Subcutaneous adipose tissue (tissue), 4 donors: ENCODE data around the gene REL. TPM values are rescaled to one million over a fixed set of nuclear protein-coding genes. Genes with fewer than 3 reads are reported as not detected.

Experiments used
- total RNA-seq, 4 donors: library from RNA; depleted of rRNA; stranded (reverse); fragments of >200 nt; gene quantifications; one replicate each; pipeline ENCODE4 v1.1.0, GENCODE V29; 2016
- TF ChIP-seq, protein P1 (sequence below): fragments of 450-650 bp; IDR thresholded peaks from one replicate; pipeline ENCODE4 v1.5.1; 2016; ENCODE audit warnings: low read depth, mild to moderate bottlenecking, control low read depth, antibody characterized with exemption, moderate library complexity

The REL gene
- total RNA-seq, 4 donors from 2014 or later, result 16.8 to 43.2 (median 23.9) TPM

DNA sequence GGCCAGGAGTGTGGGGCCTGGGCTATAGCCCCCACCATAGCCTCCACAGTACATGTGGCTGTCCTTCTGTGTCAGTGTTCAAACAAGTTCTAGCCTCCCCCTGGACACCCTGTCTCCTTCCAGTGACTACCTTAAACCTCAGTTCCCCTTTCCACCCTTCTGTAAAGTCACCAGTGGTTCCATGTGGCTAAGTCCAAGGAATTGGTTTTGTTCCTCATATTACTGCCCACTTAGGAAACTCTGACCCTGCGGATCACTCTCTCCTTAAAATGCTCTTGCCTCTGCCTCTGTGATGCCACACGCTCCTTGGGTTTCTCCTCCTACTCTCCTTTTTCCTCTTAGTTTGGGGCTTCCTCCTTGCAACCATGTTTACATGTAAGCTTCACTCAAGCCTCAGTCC is 27.8 kb upstream of the REL start:
- TF ChIP-seq, protein P1, sequence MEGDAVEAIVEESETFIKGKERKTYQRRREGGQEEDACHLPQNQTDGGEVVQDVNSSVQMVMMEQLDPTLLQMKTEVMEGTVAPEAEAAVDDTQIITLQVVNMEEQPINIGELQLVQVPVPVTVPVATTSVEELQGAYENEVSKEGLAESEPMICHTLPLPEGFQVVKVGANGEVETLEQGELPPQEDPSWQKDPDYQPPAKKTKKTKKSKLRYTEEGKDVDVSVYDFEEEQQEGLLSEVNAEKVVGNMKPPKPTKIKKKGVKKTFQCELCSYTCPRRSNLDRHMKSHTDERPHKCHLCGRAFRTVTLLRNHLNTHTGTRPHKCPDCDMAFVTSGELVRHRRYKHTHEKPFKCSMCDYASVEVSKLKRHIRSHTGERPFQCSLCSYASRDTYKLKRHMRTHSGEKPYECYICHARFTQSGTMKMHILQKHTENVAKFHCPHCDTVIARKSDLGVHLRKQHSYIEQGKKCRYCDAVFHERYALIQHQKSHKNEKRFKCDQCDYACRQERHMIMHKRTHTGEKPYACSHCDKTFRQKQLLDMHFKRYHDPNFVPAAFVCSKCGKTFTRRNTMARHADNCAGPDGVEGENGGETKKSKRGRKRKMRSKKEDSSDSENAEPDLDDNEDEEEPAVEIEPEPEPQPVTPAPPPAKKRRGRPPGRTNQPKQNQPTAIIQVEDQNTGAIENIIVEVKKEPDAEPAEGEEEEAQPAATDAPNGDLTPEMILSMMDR, result no peak

DNA sequence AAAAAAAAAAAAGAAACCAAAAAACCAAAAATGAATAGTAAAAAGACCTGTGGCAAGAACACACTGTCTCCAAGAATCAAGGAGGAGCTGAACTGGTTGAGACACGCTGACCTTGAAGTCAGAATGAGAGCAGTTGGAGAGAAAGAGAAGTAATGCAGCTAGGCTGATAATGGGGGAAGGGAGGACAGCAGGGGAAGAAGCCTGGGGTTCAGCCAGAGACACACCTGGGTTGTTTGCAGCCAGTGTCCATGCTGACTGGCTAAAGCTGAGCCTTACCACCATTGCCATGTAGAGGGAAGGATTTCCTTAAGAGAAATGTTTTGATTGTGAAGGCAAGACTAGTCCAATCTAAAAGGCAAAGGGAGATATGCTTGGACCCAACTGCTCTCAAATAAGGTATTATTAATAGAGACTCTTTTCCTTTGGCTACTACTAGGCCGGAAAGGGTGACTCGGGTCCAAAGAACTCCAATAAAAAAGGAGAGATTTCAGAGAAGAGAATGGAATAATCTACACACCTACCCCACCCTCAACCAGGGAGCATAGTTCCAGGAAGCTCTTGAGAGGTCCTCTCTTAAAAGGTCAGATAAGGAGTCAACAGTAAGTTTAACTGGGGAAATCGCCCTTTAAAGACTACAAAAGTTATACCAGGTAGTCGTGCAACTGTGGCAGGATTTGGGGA is 25.2 kb upstream of the REL start:
- TF ChIP-seq, protein P1, result no peak

DNA sequence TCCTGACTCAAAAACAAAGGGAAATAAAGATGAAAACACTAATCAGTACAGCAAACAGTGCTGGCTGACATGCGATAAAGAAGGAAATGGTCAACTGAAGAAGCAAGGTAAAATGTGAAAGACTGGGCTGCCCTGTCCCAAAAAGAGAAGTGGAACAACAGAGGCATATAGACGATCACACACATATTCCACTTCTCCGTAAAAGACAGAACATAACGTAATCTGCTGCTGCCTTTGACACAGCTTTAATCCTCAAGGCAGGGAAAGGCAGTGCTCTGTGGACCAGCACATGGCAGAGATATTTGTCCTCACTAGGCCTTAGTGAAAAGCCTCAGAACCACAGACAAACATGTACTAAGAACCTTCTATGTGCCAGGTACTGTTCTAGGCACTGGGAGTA is 24.3 kb upstream of the REL start:
- TF ChIP-seq, protein P1, result no peak

DNA sequence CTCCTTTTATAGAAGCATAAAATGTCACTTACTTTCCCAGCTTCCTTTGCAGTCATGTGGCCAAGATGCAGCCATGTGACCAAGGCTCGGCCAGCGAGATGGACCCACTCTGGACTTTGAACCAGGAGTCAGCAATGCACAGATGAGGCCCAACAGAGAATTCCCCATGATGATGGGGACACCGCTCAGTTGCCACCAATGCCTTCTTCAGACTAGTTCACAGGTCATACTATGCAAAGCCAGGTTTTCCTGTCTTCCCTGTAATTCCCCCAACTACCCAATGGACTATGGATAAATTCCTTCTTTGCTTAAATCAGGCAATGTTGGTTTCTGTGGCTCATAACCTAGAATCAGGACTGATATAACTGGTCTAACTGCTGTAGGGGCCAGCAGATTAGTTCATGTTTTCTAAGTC is 22.5 kb upstream of the REL start:
- TF ChIP-seq, protein P1, result no peak

DNA sequence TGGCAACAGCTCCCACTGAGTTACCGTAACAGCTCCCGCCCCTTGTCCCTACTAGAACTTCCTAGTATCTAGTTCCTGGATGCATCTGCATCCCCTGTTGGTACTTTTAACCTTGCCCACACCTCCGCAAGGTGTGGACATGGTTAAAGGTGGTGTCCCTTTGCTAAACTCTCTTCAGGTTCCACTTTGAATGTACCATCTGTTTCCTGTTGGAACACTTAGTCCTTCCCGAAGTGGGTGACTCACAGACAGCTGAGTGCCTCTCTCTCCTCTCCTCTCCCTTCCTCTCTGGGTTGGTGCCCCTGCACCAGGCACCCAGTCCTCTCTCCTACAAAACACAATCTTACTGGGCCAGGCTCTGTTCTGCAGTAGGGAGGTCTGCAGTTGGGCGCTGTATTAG is 19.6 kb upstream of the REL start:
- TF ChIP-seq, protein P1, result no peak

DNA sequence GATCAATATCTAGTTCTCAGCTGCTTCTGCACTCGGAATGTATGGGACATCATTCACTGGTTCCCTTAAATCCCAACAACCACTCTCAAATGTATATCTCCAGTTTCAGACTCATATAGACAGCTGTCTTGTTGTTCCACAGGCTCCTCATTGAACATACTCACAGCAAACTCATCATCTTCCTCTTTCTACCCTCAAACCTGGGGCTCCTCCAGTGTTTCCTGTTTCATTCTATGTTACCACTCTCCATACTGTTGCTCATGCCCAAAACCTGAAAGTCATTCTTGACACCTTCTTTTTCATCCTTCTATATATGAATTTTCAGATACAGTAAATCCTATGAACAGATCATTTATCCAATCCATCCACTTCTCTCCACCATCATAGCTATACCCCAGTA is 18.7 kb upstream of the REL start:
- TF ChIP-seq, protein P1, result no peak

DNA sequence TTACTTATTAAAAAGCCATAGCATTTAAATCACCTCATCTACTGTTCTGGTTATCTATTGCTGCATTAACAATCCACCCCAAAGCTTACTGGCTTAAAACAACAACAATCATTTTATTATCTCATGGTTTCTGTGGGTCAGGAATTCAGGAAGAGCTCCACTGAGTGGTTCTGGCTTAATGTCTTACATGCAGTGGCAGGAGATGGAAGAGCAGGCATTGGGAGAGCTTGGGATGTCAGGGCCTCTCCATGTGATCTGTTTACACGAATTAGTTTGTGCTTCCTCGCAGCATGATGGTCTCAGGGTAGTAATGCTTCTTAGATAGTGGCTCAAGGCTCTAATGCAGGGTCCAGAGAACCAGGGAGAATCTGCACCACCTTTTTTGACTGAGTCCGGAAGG is 14.4 kb upstream of the REL start:
- TF ChIP-seq, protein P1, result no peak
